Activated T-helper 1 cell treated with anti-CD3 and anti-CD28 coated beads, Interleukin-12 subunit alpha, Interleukin-12 subunit beta, Interleukin-2, Interleukin-4 antibody, amounts not matched to agents 30 ng/mL and 10 ng/mL and 1 ng/mL, durations not matched to agents 14 hours and 24 hours and 36 hours (primary cell): ENCODE results near the gene NMU. TPM values are rescaled to one million over a fixed set of nuclear protein-coding genes. Genes with fewer than 3 reads are reported as not detected.
"Not testable (repeated sequence)": the region's sequence is repeated elsewhere in the genome, so short reads cannot be mapped to it uniquely, and the experiment has no call there.

ENCODE experiments used
- DNase-seq: peaks from one replicate; pipeline ENCODE4 v3.0.0; 2021; ENCODE audit warnings: low spot score
- H3K27ac Mint-ChIP-seq: one replicate; pipeline ENCODE4 v1.8.0; 2021; ENCODE audit warnings: mild to moderate bottlenecking, mixed read lengths
- H3K27me3 Mint-ChIP-seq: one replicate; pipeline ENCODE4 v1.8.0; 2022; ENCODE audit warnings: mild to moderate bottlenecking, moderate library complexity, mixed read lengths; ENCODE audit not compliant: insufficient read depth
- H3K36me3 Mint-ChIP-seq: one replicate; pipeline ENCODE4 v1.8.0; 2021; ENCODE audit warnings: low read depth, mixed read lengths
- H3K4me1 Mint-ChIP-seq: one replicate; pipeline ENCODE4 v1.8.0; 2021; ENCODE audit warnings: low read depth, mixed read lengths
- H3K4me3 Mint-ChIP-seq: one replicate; pipeline ENCODE4 v1.8.0; 2021; ENCODE audit warnings: mild to moderate bottlenecking, moderate library complexity, mixed read lengths
- H3K9me3 Mint-ChIP-seq: one replicate; pipeline ENCODE4 v1.8.0; 2021; ENCODE audit warnings: mixed read lengths
- intact Hi-C: fragments of 100-400 bp; cut with micrococcal nuclease; formaldehyde crosslinking; loops from one replicate; pipeline ENCODE4 v1.15.1; 2024
- total RNA-seq: library from RNA; stranded (reverse); gene quantifications from 2 replicates; pipeline ENCODE4 v1.2.3, GENCODE V29; 2022

The NMU gene
- total RNA-seq, 1 donor from 2014 or later, result not detected

- peaks cover 5% of the 10 kb centered on the region for H3K27me3 Mint-ChIP-seq
- no peak for DNase-seq
- H3K36me3 Mint-ChIP-seq, result peaks cover 2% of the 10 kb centered on the region
- H3K27ac Mint-ChIP-seq, result no peak overlapping the region
- no peak overlapping the region for H3K4me3 Mint-ChIP-seq
- no peaks in the 10 kb centered on the region for H3K4me1 Mint-ChIP-seq
- intact Hi-C loops, result no loop called here
- peaks cover 22% of the 10 kb centered on the region for H3K9me3 Mint-ChIP-seq
These were observed 60.6 kb downstream of the NMU start for GRCh38 chr4:55575513-55575912.

DNA sequence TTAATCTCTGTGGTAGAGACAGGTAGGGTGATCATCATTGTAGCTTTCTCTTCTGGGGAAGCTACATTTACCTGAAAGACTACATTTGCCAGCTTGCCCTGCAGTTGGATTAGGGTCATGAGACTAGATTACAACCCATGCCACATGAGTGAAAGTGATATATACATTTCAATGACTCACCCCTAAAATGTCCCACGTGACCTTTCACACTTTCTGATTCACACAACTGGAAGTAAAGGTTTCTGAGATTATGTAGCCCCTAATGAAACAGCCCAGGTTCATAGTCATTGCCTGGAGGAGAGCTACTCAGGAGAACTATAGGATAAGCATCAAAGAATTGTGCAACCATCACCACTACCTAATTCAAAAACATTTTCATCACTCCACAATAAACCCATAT lies 61.8 kb downstream of the NMU start:
- Mint-ChIP-seq H3K9me3 (peaks cover 22% of the 10 kb centered on the region), H3K27ac (no peak overlapping the region), H3K36me3 (peaks cover 2% of the 10 kb centered on the region), H3K4me1 (no peaks in the 10 kb centered on the region), H3K4me3 (no peak overlapping the region), H3K27me3 (peaks cover 5% of the 10 kb centered on the region)
- intact Hi-C loops, result no loop called here
- DNase-seq, result no peak

GRCh38 chr4:55571806-55572205 lies 64.3 kb downstream of the NMU start:
- H3K27me3 Mint-ChIP-seq, result peaks cover 8% of the 10 kb centered on the region
- H3K4me1 Mint-ChIP-seq, result no peaks in the 10 kb centered on the region
- H3K4me3 Mint-ChIP-seq, result no peak overlapping the region
- H3K9me3 Mint-ChIP-seq, result peaks cover 16% of the 10 kb centered on the region
- peaks cover 2% of the 10 kb centered on the region for H3K36me3 Mint-ChIP-seq
- intact Hi-C loops, result no loop called here
- H3K27ac Mint-ChIP-seq, result no peak overlapping the region
- DNase-seq, result no peak

GRCh38 chr4:55568905-55569504 lies 67.1 kb downstream of the NMU start:
- intact Hi-C loops, result loop anchor here (10.0 kb wide), 1 partner anchor 594 kb away; no protein-coding TSS in a partner anchor
- no peaks in the 10 kb centered on the region for H3K9me3 Mint-ChIP-seq
- no peak overlapping the region for H3K27ac Mint-ChIP-seq
- H3K4me1 Mint-ChIP-seq, result no peaks in the 10 kb centered on the region
- peaks cover 9% of the 10 kb centered on the region for H3K27me3 Mint-ChIP-seq
- H3K4me3 Mint-ChIP-seq, result no peak overlapping the region
- no peaks in the 10 kb centered on the region for H3K36me3 Mint-ChIP-seq
- no peak for DNase-seq

GRCh38 chr4:55561889-55562288 lies 74.2 kb downstream of the NMU start:
- Mint-ChIP-seq H3K4me1 (peaks cover 7% of the 10 kb centered on the region), H3K9me3 (peaks cover 12% of the 10 kb centered on the region), H3K36me3 (no peaks in the 10 kb centered on the region), H3K27ac (peak overlapping the region; percentile 53), H3K27me3 (peaks cover 7% of the 10 kb centered on the region), H3K4me3 (no peak overlapping the region)
- no peak for DNase-seq
- intact Hi-C loops, result loop anchor here (10.0 kb wide), 1 partner anchor 587 kb away; no protein-coding TSS in a partner anchor

DNA sequence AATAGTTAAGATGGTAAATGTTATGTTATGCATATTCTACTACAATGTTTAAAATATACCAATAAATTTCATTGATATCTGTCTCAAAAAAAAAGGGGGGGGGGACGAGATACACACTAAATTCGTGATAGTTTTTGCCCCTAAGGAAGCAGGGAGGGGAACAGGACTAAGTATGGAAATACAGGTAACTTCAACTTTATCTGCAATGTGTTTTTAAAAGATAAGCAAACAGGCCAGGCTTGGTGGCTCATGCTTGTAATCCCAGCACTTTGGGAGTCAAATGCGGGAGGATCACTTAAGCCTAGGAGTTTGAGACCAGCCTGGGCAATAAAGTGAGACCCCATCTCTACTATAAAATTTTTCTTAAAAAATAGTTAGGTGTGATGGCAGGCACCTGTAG lies 76.0 kb downstream of the NMU start:
- intact Hi-C loops, result loop anchor here (10.0 kb wide), 1 partner anchor 585 kb away; no protein-coding TSS in a partner anchor
- Mint-ChIP-seq H3K4me3 (no peak overlapping the region), H3K9me3 (peaks cover 12% of the 10 kb centered on the region), H3K36me3 (no peaks in the 10 kb centered on the region), H3K27ac (no peak overlapping the region), H3K4me1 (peaks cover 7% of the 10 kb centered on the region), H3K27me3 (peaks cover 9% of the 10 kb centered on the region)
- no peak for DNase-seq

- H3K9me3 Mint-ChIP-seq, result peaks cover 12% of the 10 kb centered on the region
- H3K36me3 Mint-ChIP-seq, result no peaks in the 10 kb centered on the region
- peaks cover 11% of the 10 kb centered on the region for H3K4me1 Mint-ChIP-seq
- DNase-seq, result no peak
- intact Hi-C loops, result loop anchor here (1.0 to 5.0 kb wide), 3 partner anchors 208 to 372 kb away; partner anchors contain the start of gene SRD5A3
- no peak overlapping the region for H3K4me3 Mint-ChIP-seq
- H3K27me3 Mint-ChIP-seq, result peaks cover 12% of the 10 kb centered on the region
- H3K27ac Mint-ChIP-seq, result no peak overlapping the region
These were observed 81.6 kb downstream of the NMU start for GRCh38 chr4:55554453-55555030.

GRCh38 chr4:55553441-55554201 lies 82.5 kb downstream of the NMU start:
- DNase-seq, result no peak
- peaks cover 15% of the 10 kb centered on the region for H3K4me1 Mint-ChIP-seq
- peaks cover 6% of the 10 kb centered on the region for H3K9me3 Mint-ChIP-seq
- intact Hi-C loops, result loop anchor here (1.0 to 2.0 kb wide), 2 partner anchors 207 to 241 kb away; partner anchors contain the start of gene SRD5A3
- H3K27ac Mint-ChIP-seq, result no peak overlapping the region
- H3K27me3 Mint-ChIP-seq, result peaks cover 20% of the 10 kb centered on the region
- H3K4me3 Mint-ChIP-seq, result no peak overlapping the region
- no peaks in the 10 kb centered on the region for H3K36me3 Mint-ChIP-seq

- intact Hi-C loops, H3K4me3 Mint-ChIP-seq: not testable (repeated sequence)
These were observed 84.1 kb downstream of the NMU start for GRCh38 chr4:55551964-55552363.

DNA sequence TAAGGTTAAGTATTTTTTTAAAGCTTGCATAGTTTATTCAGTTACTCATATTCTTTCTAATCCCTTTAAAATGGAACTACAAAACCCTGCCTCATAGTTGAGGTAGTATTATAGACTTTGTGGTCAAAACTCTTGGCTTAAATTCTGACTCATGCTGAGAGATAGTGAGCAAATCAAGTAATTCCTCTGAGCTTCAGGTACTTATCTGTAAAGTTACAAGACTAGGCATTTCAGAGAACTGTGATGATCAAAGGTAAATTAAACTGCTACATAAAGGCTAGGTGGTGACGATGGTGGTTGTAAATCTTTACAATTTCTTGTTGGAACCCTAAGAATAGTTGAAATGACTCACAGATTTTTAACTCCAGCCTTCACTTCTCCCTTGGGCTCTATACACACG lies 86.2 kb downstream of the NMU start:
- Mint-ChIP-seq H3K27me3 (peaks cover 16% of the 10 kb centered on the region), H3K36me3 (no peaks in the 10 kb centered on the region), H3K4me3 (no peak overlapping the region), H3K27ac (no peak overlapping the region), H3K4me1 (peaks cover 30% of the 10 kb centered on the region), H3K9me3 (no peaks in the 10 kb centered on the region)
- DNase-seq, result no peak
- intact Hi-C loops, result loop anchor here (5.0 to 10.0 kb wide), 11 partner anchors 113 to 1485 kb away; partner anchors contain the start of genes AASDH, CHIC2, NOA1 and POLR2B

More at GRCh38 chr4:55551964-55552363, 84.1 kb downstream of the NMU start:
- not testable (repeated sequence) for H3K9me3 Mint-ChIP-seq, H3K27ac Mint-ChIP-seq, DNase-seq, H3K36me3 Mint-ChIP-seq
- Mint-ChIP-seq H3K27me3 (peaks cover 20% of the 10 kb centered on the region), H3K4me1 (peaks cover 23% of the 10 kb centered on the region)

GRCh38 chr4:55547918-55548317 lies 88.2 kb downstream of the NMU start:
- Mint-ChIP-seq H3K27ac (peak overlapping the region; percentile 26), H3K4me3 (peak overlapping the region; percentile 75), H3K9me3 (no peaks in the 10 kb centered on the region), H3K27me3 (peaks cover 14% of the 10 kb centered on the region), H3K36me3 (no peaks in the 10 kb centered on the region), H3K4me1 (peaks cover 41% of the 10 kb centered on the region)
- intact Hi-C loops, result loop anchor here (2.0 to 10.0 kb wide), 13 partner anchors 73 to 1483 kb away; partner anchors contain the start of genes AASDH, CEP135, CHIC2 and NOA1
- DNase-seq, result no peak

DNA sequence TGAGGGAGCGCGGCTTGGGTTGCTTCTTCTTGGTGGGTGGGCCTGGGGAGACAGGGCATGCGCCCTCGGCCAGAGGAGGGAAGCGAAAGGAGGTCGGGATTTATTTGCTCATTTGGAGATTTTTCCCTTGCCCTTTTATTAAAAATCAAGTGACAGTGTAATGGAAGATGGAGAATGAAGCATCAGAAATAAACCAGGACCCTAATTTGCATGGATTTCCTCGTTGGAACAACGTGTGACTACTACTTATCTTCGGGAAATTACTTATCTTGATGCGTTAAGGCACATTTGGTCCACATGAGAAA lies 88.7 kb downstream of the NMU start:
- no peaks in the 10 kb centered on the region for H3K36me3 Mint-ChIP-seq
- H3K4me3 Mint-ChIP-seq, result peak overlapping the region; percentile 75
- no peak for DNase-seq
- intact Hi-C loops, result loop anchor here (2.0 to 10.0 kb wide), 13 partner anchors 73 to 1483 kb away; partner anchors contain the start of genes AASDH, CEP135, CHIC2 and NOA1
- H3K4me1 Mint-ChIP-seq, result peaks cover 41% of the 10 kb centered on the region
- no peaks in the 10 kb centered on the region for H3K9me3 Mint-ChIP-seq
- H3K27me3 Mint-ChIP-seq, result peaks cover 13% of the 10 kb centered on the region
- peak overlapping the region; percentile 15 for H3K27ac Mint-ChIP-seq
